H1 (cell line): Measurements from ENCODE around the gene IL1R1. TPM values are rescaled to one million over a fixed set of nuclear protein-coding genes. Genes with fewer than 3 reads are reported as not detected.

Source experiments
- CREB1 ChIP-seq: IDR thresholded peaks from 2 replicates; pipeline ENCODE4 v1.6.1; 2012; ENCODE audit warnings: inconsistent platforms
- RFX5 ChIP-seq: IDR thresholded peaks from 2 replicates; pipeline ENCODE4 v1.6.1; 2011; ENCODE audit warnings: low read depth, low read length, improper control_type of control experiment, borderline replicate concordance
- SP1 ChIP-seq: IDR thresholded peaks from 2 replicates; pipeline ENCODE4 v1.6.1; 2011; ENCODE audit warnings: low read depth, low read length
- USF2 ChIP-seq: IDR thresholded peaks from 2 replicates; pipeline ENCODE4 v1.6.1; 2011; ENCODE audit warnings: low read length, improper control_type of control experiment
- polyA plus RNA-seq, 7 experiments: library from polyadenylated mRNA; depleted of rRNA in 3 of 7; stranded (reverse) in 5 of 7; unstranded in 2 of 7; fragments of >200 nt in 5 of 7; fragments of 200-250 nt in 2 of 7; gene quantifications; 1 replicate in 5 of 7; 2 replicates in 1 of 7; 4 replicates in 1 of 7; pipeline versions ENCODE4 v1.2.1 to v1.2.3, GENCODE V29; 2011 to 2013; ENCODE audit warnings: missing spikeins in 2 of 7, mixed read lengths in 2 of 7
- total RNA-seq: library from RNA; stranded (reverse); fragmentation: NEBNext Ultra II Directional; extraction: Animal tissue kit (Norgen Biotek cat#: 25700); gene quantifications from 2 replicates; pipeline ENCODE4 v1.2.1, GENCODE V29; 2021

IL1R1 gene
- total and polyA plus RNA-seq, 2 of the 8 experiments (the other 6 are each of a cell fraction or from before 2014, with no cell fraction given), result 0.34 to 0.47 TPM

GRCh38 chr2:102114851-102115497 lies 27.6 kb upstream of the IL1R1 start (continued):
- TF ChIP-seq USF2 (no peak), SP1 (no peak), CREB1 (no peak), RFX5 (no peak)
